Measurements from ENCODE around the gene ATP6V0C.
"Not testable (repeated sequence)": the region's sequence is repeated elsewhere in the genome, so short reads cannot be mapped to it uniquely, and the experiment has no call there.

Gene ATP6V0C

GRCh38 chr16:2529961-2530628, 16.3 kb downstream of the ATP6V0C start:
- no peak for DNase-seq

- no peak for DNase-seq
Measured at GRCh38 chr16:2530629-2531318, 17.0 kb downstream of the ATP6V0C start.

GRCh38 chr16:2531371-2531695, 17.6 kb downstream of the ATP6V0C start, which contains the start of gene CEMP1:
TSS of gene CEMP1 (minus strand) at chr16:2531408. CDS start at chr16:2531073, 335 bp downstream.
- no peak for DNase-seq

- peak; percentile 75 for DNase-seq
Measured at GRCh38 chr16:2531696-2532493, 18.1 kb downstream of the ATP6V0C start.

- DNase-seq: peak; percentile 40
Measured at GRCh38 chr16:2532494-2533141, 18.9 kb downstream of the ATP6V0C start.

GRCh38 chr16:2533142-2533755, 19.5 kb downstream of the ATP6V0C start:
- DNase-seq: not testable (repeated sequence)

GRCh38 chr16:2533912-2534311, 20.2 kb downstream of the ATP6V0C start:
- no peak for DNase-seq

- DNase-seq: not testable (repeated sequence)
Measured at GRCh38 chr16:2534335-2534734, 20.6 kb downstream of the ATP6V0C start.

GRCh38 chr16:2535625-2536013, 21.9 kb downstream of the ATP6V0C start:
- DNase-seq: no peak

GRCh38 chr16:2537451-2538379, 24.0 kb downstream of the ATP6V0C start, which contains the start of gene PDPK1:
TSS of gene PDPK1 (plus strand) at chr16:2538021. CDS start at chr16:2538113, 92 bp downstream.
- DNase-seq: peak; percentile 74

GRCh38 chr16:2539192-2539844, 25.6 kb downstream of the ATP6V0C start:
- DNase-seq: not testable (repeated sequence)

GRCh38 chr16:2539845-2540458, 26.2 kb downstream of the ATP6V0C start:
- DNase-seq: not testable (repeated sequence)

GRCh38 chr16:2540912-2541311, 27.2 kb downstream of the ATP6V0C start:
- DNase-seq: not testable (repeated sequence)

- DNase-seq: not testable (repeated sequence)
Measured at GRCh38 chr16:2541409-2541808, 27.7 kb downstream of the ATP6V0C start.

- DNase-seq: not testable (repeated sequence)
Measured at GRCh38 chr16:2543771-2544170, 30.0 kb downstream of the ATP6V0C start.

- not testable (repeated sequence) for DNase-seq
Measured at GRCh38 chr16:2550283-2550878, 36.6 kb downstream of the ATP6V0C start.

GRCh38 chr16:2551420-2551889, 37.7 kb downstream of the ATP6V0C start:
- DNase-seq: not testable (repeated sequence)

- not testable (repeated sequence) for DNase-seq
Measured at GRCh38 chr16:2554709-2555425, 41.1 kb downstream of the ATP6V0C start.

- DNase-seq: not testable (repeated sequence)
Measured at GRCh38 chr16:2557150-2557549, 43.4 kb downstream of the ATP6V0C start.
